Ishikawa (cell line): ENCODE results near the gene C14orf119.

Experiments used
- CEBPB ChIP-seq: IDR thresholded peaks from 2 replicates; pipeline ENCODE4 v1.6.1; 2012
- CREB1 ChIP-seq: IDR thresholded peaks from 2 replicates; pipeline ENCODE4 v1.6.1; 2012; ENCODE audit warnings: low read depth
- EGR1 ChIP-seq: IDR thresholded peaks from 2 replicates; pipeline ENCODE4 v1.6.1; 2012
- EP300 ChIP-seq: IDR thresholded peaks from 2 replicates; pipeline ENCODE4 v1.6.1; 2012; ENCODE audit warnings: borderline replicate concordance
- FOXM1 ChIP-seq: IDR thresholded peaks from 2 replicates; pipeline ENCODE4 v1.6.1; 2012; ENCODE audit warnings: low read depth, borderline replicate concordance
- MAX ChIP-seq: IDR thresholded peaks from 2 replicates; pipeline ENCODE4 v1.6.1; 2012
- NFIC ChIP-seq: IDR thresholded peaks from 2 replicates; pipeline ENCODE4 v1.6.1; 2012
- RAD21 ChIP-seq: IDR thresholded peaks from 2 replicates; pipeline ENCODE4 v1.6.1; 2012; ENCODE audit warnings: low read depth
- TAF1 ChIP-seq: IDR thresholded peaks from 2 replicates; pipeline ENCODE4 v1.6.1; 2012; ENCODE audit warnings: low read depth, mild to moderate bottlenecking
- TCF12 ChIP-seq: IDR thresholded peaks from 2 replicates; pipeline ENCODE4 v1.6.1; 2012; ENCODE audit warnings: low read depth
- TEAD4 ChIP-seq: IDR thresholded peaks from 2 replicates; pipeline ENCODE4 v1.6.1; 2012
- YY1 ChIP-seq: IDR thresholded peaks from 2 replicates; pipeline ENCODE4 v1.6.1; 2012; ENCODE audit warnings: low read depth
- ZBTB7A ChIP-seq: IDR thresholded peaks from 2 replicates; pipeline ENCODE4 v1.6.1; 2012; ENCODE audit warnings: low read depth
- TF ChIP-seq, protein P1 (sequence below): IDR thresholded peaks from 2 replicates; pipeline ENCODE4 v1.6.1; 2012
- TF ChIP-seq, protein P2 (sequence below): IDR thresholded peaks from 2 replicates; pipeline ENCODE4 v1.6.1; 2012; ENCODE audit warnings: low read depth, mild to moderate bottlenecking

C14orf119 gene

GRCh38 chr14:23104591-23105347, 9.5 kb downstream of the C14orf119 start, which contains the start of gene CIROP:
TSS of gene CIROP (minus strand) at chr14:23104989. CDS start at chr14:23104920, 69 bp downstream.
- no peak for TF ChIP-seq ZBTB7A
- no peak for TF ChIP-seq CREB1
- TF ChIP-seq FOXM1: no peak
- TF ChIP-seq, protein P1, sequence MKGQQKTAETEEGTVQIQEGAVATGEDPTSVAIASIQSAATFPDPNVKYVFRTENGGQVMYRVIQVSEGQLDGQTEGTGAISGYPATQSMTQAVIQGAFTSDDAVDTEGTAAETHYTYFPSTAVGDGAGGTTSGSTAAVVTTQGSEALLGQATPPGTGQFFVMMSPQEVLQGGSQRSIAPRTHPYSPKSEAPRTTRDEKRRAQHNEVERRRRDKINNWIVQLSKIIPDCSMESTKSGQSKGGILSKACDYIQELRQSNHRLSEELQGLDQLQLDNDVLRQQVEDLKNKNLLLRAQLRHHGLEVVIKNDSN: no peak
- no peak for TF ChIP-seq TAF1
- TF ChIP-seq TEAD4: no peak
- TF ChIP-seq NFIC: no peak
- TF ChIP-seq EGR1: no peak

DNA sequence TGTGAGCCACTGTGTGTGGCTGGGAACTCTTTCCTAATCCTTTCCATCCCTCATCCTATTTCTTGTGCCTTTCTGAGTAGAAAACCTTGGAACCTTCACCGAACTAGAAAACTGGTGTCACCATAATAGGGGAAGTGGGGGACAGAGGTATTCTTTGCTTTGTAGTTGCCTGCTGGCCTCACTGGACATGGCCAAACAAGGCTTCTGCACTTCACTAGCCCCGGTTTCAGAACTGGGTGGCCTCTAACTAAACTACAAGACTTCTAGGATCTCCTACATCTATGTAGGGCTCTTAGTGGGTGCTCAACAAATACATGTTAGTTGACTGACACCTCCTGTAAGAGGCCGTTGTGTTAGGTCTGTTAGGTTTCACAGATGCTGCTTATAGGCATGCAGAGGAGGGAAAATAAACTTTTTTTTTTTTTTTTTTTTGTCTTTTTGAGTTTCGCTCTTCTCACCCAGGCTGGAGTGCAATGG, 10.1 kb downstream of the C14orf119 start:
- TF ChIP-seq NFIC: no peak
- TF ChIP-seq, protein P2, sequence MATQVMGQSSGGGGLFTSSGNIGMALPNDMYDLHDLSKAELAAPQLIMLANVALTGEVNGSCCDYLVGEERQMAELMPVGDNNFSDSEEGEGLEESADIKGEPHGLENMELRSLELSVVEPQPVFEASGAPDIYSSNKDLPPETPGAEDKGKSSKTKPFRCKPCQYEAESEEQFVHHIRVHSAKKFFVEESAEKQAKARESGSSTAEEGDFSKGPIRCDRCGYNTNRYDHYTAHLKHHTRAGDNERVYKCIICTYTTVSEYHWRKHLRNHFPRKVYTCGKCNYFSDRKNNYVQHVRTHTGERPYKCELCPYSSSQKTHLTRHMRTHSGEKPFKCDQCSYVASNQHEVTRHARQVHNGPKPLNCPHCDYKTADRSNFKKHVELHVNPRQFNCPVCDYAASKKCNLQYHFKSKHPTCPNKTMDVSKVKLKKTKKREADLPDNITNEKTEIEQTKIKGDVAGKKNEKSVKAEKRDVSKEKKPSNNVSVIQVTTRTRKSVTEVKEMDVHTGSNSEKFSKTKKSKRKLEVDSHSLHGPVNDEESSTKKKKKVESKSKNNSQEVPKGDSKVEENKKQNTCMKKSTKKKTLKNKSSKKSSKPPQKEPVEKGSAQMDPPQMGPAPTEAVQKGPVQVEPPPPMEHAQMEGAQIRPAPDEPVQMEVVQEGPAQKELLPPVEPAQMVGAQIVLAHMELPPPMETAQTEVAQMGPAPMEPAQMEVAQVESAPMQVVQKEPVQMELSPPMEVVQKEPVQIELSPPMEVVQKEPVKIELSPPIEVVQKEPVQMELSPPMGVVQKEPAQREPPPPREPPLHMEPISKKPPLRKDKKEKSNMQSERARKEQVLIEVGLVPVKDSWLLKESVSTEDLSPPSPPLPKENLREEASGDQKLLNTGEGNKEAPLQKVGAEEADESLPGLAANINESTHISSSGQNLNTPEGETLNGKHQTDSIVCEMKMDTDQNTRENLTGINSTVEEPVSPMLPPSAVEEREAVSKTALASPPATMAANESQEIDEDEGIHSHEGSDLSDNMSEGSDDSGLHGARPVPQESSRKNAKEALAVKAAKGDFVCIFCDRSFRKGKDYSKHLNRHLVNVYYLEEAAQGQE: no peak
- no peak for TF ChIP-seq YY1
- no peak for TF ChIP-seq FOXM1
- no peak for TF ChIP-seq TCF12
- TF ChIP-seq, protein P1: no peak
- TF ChIP-seq ZBTB7A: no peak

GRCh38 chr14:23106747-23107045, 11.4 kb downstream of the C14orf119 start:
- no peak for TF ChIP-seq CREB1
- TF ChIP-seq, protein P1: no peak
- no peak for TF ChIP-seq TCF12
- TF ChIP-seq EGR1: no peak
- TF ChIP-seq EP300: no peak
- TF ChIP-seq FOXM1: no peak
- no peak for TF ChIP-seq YY1
- TF ChIP-seq, protein P2: no peak
- no peak for TF ChIP-seq RAD21
- no peak for TF ChIP-seq TEAD4
- TF ChIP-seq ZBTB7A: no peak
- TF ChIP-seq CEBPB: no peak
- TF ChIP-seq TAF1: no peak
- no peak for TF ChIP-seq NFIC
- no peak for TF ChIP-seq MAX

DNA sequence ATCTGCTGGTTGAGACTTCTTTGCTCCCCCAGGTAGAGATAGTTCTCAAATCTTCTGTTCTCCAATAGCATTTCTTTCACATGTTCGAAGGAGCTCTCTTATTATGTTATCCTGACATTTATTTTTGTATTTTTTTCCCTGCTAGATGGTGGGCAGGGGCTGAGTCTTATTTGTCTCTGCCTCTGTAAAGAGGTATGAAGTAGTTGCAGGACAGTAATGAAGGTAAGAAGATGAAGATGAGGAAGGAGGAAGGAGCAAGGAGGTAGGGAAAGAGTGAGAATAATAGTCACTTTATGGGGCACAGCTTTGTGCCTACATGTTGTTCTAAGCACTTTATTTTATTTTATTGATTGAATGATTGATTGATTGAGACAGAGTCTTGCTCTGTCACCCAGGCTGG, 14.5 kb downstream of the C14orf119 start:
- TF ChIP-seq TEAD4 (no peak), CEBPB (no peak), CREB1 (no peak), FOXM1 (no peak), EGR1 (no peak), EP300 (no peak), MAX (no peak), TCF12 (no peak), TAF1 (no peak), YY1 (no peak), RAD21 (no peak), ZBTB7A (no peak), NFIC (no peak)
- TF ChIP-seq, protein P2: no peak
- TF ChIP-seq, protein P1: no peak
